Measurements from ENCODE around the gene KCTD5.
A peak's percentile ranks its signal among the peaks of the same experiment; 100 is the strongest.

The KCTD5 gene

DNA sequence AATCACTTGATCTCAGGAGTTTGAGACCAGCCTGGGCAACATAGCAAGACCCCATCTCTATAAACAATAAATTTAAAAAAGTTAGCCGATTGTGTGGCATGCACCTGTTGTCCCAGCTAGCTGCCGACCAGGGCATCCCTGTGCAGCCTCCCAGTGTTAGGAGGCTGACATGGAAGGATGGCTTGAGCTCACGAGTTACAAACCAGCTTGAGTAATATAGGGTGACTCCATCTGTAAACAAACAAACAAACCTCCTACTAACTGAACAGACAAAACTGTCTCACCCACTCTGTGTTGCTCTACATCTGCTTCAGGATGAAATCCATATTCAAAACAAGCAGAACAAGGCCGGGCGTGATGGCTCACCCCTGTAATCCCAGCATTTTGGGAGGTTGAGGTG is 44.6 kb downstream of the KCTD5 start:
- no peak for DNase-seq (ENCODE audit: low spot score)

GRCh38 chr16:2728034-2728433 is 45.7 kb downstream of the KCTD5 start:
- DNase-seq (ENCODE audit: low spot score) = no peak

- no peak for DNase-seq (ENCODE audit: low spot score)
These were observed 52.7 kb downstream of the KCTD5 start for GRCh38 chr16:2734844-2735515.

GRCh38 chr16:2736476-2737237 is 54.3 kb downstream of the KCTD5 start:
- DNase-seq (ENCODE audit: low spot score) = no peak

DNA sequence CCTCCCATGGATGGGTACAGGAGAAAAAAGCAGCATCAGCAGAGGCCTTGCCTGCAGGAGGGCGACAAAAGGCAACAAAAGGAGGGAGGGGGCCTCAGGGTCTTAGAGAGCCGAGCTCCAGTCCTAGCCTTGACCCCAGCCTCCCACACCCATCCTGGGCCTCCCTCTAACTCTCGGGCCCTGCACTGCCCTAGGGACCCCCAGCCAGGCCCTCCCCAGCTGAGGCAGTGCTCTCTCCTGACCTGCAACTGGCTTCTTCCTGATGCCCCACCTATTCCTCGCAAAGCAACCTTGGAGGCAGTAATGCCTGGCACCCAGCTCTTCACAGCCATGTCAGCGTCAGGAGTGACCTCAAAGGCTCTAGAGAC is 54.9 kb downstream of the KCTD5 start:
- DNase-seq (ENCODE audit: low spot score) = no peak

DNA sequence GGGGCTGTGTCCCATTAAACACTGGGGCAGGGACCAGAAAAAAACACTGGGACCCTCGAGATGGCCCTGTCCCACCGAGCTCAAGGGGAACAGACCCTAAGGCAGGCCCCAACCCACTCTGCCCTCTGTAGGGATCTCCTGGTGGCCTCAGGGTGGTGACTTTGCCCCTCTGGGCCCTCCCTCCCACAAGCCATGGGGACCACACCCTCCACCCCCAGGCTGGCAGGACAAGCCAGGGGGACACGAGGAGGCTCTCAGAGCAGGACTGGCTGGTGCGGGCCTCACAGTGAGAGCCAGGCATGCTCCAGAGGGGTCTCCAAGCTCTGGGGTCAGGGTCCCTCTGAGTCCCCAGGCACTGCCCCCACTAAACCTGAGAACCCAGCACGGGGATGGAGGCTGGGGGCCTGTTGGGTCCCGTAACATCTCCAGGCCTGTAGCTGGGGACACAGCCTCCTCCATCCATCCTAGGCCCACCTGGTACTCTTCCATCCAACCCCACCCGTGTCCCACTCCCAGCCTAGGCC is 55.6 kb downstream of the KCTD5 start:
- DNase-seq (ENCODE audit: low spot score) = no peak

GRCh38 chr16:2738615-2739014 is 56.3 kb downstream of the KCTD5 start:
- no peak for DNase-seq (ENCODE audit: low spot score)

DNA sequence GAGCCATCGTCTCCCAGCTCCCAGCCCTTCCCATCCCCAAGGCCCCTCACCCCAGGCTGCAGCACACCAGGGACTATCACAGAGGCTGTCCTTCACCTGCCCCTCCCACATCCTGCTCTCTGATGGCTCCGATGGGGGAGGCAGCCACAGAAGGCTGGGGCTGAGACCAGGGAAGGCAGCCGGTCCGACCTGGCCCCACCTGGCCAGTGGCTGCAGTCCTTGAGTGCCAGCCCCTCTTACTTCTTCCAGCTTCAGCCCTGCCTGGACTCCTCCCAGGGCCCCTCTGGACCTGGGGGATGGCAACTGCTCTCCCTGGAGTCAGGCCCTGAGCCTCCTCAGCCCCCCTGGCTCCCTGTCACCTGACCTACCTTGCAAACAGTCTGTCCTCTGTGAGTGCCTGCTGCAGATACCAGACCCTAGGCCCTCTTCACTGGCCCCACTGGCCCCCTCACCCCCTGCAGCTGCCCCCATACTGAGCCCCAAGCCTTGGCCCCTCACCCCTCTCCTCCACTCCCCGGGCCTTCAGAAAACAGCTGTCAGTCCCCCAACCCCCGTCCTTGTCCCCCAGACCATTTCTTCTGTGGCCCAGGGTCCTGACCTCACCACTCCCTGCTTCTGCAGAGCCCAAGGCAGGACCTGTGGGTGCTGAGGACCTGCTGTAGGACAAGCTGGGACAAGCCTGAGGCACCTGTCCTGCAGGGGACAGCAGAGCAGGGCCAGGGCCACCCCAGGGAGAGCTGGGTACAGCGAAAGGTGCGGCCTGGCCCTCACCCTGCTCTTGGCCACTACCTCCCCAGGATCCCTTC is 57.5 kb downstream of the KCTD5 start:
- no peak for DNase-seq (ENCODE audit: low spot score)

- DNase-seq (ENCODE audit: low spot score) = no peak
These were observed 58.2 kb downstream of the KCTD5 start for GRCh38 chr16:2740476-2740875.

DNA sequence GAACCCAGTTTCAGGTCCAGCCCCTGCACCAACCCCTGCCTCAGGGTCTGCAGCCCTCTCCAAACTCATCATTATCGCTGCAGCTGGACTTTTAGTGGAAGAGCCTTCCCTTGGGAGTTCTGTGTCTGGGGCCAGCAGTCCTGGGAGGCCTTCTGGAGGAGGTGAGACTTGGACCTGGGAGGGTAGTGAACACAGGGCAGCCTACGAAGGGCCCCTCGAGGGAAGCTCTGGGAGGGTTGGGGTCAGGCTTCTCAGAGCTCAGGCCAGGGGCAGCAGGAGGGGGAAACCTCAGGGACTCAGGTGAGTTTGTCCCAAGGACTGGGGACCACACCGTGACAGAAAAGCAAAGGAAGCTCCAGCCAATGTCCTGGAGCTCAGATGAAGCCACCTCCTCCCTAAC is 58.8 kb downstream of the KCTD5 start:
- DNase-seq (ENCODE audit: low spot score) = no peak

DNA sequence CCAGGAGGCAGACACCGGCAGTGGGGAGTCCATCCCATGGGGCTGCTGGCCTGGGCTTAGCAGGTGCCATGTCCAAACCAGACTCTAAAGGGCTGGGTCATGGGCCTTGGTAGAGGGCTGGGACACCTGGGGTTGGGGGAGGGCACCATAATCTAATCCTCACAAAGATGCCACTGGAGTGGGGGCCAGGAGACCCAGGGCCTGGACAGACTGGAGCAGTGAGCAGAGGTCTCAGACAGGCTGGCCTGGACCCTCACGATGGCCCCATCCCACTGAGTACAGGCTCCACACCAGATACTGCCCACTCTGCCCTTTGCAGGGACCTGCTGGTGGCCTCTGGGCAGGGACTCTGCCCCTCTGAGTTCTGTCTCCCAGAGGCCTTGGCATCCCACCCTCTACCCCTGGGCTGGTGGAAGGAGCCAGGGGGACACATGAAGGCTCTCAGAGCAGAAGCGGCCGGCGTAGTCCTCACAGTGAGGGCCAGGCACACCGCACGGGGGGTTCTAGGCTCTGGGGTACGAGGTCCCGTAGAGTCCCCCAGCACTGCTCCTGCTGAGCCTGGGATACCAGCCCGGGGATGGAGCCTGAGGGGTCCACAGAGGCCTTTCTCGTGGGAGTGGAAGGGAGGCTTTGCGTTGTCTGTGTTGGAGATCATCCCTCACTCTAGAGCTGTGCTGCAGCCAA is 60.1 kb downstream of the KCTD5 start:
- no peak for DNase-seq (ENCODE audit: low spot score)

GRCh38 chr16:2743007-2743810 is 60.9 kb downstream of the KCTD5 start:
- no peak for DNase-seq (ENCODE audit: low spot score)

GRCh38 chr16:2744711-2745110 is 62.4 kb downstream of the KCTD5 start:
- DNase-seq (ENCODE audit: low spot score) = no peak

- no peak for DNase-seq (ENCODE audit: low spot score)
These were observed 63.0 kb downstream of the KCTD5 start for GRCh38 chr16:2745116-2745890.

- peak; percentile 48 for DNase-seq (ENCODE audit: low spot score)
These were observed 63.6 kb downstream of the KCTD5 start for GRCh38 chr16:2745961-2746360.

GRCh38 chr16:2748757-2749455 is 66.6 kb downstream of the KCTD5 start:
- no peak for DNase-seq (ENCODE audit: low spot score)

DNA sequence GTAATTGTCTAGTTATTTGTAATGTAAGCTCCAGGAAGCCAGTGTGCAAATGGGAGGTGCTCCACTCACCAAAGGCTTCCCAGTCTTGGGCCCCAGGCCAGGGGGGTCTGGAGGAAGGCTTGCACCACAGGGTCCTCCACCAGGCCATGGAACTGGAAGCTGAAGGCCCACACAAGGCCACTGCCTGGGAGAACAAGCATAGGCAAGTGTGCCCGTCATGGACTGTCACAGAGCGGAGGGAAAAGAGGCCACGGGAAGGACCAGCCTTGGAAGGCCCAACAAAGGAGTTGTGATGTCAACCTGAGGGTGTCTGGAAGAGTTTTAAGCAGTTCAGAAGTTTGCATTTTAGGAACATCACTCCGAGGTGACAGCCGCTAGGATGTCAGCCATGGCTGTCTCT is 67.2 kb downstream of the KCTD5 start:
- DNase-seq (ENCODE audit: low spot score) = no peak

DNA sequence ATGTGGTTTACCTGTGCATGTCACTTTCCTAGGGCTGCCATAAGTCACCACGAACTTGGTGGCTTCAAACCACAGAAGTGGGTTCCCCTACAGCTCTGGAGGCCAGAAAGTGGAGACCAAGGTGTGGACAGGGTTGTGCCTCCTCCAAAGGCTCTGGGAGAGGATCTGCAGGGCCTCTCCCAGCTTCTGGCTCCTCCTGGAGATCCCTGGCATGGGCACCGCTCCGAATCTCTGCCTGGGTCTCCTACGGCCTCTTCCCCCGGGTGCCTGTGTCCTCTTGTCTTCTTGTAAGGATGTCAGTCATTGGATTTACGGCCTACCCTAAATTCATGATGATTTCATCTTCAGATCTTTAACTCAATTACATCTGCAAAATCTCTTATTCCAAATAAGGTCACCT is 67.6 kb downstream of the KCTD5 start:
- no peak for DNase-seq (ENCODE audit: low spot score)

- no peak for DNase-seq (ENCODE audit: low spot score)
These were observed 69.3 kb downstream of the KCTD5 start for GRCh38 chr16:2751577-2752034.
